Endothelial cell of umbilical vein (primary cell): ENCODE data around the gene CLPTM1L. TPM values are rescaled to one million over a fixed set of nuclear protein-coding genes. Genes with fewer than 3 reads are reported as not detected.

Source experiments
- BruUV-seq: library from RNA; stranded (reverse); fragments of 400-500 nt; replicated peaks from 2 replicates; lab custom pipeline; 2021; lab: Mats Ljungman, UMichigan
- CTCF ChIA-PET: fragments of 300-600, 350-600 bp; sonication (Branson Sonifier 250); formaldehyde crosslinking; loops from one replicate; lab custom pipeline; 2021; ENCODE audit warnings: antibody characterized with exemption, inconsistent platforms; lab: Charles Lee
- POLR2A ChIA-PET: fragments of 300-600, 350-600 bp; sonication (Branson Sonifier 250); formaldehyde crosslinking; loops from one replicate; lab custom pipeline; 2021; ENCODE audit warnings: antibody characterized with exemption, inconsistent platforms; lab: Charles Lee
- DNase-seq: peaks from one replicate; pipeline ENCODE4 v3.0.0-alpha.2; 2011; ENCODE audit warnings: low read depth, low spot score
- FAIRE-seq: peaks from 2 replicates; lab custom pipeline; 2011; peaks lifted over from hg19 to GRCh38; lab: Jason Lieb, UNC
- H2AFZ ChIP-seq: 2 replicates; pipeline ENCODE4 v1.6.0; 2012; ENCODE audit warnings: low read depth, low read length, control low read depth, inconsistent platforms
- H3K27ac ChIP-seq: 2 replicates; pipeline ENCODE4 v1.5.1; 2011; ENCODE audit warnings: low read depth, mild to moderate bottlenecking, control low read depth, low read length, moderate library complexity; ENCODE audit not compliant: insufficient read depth
- H3K27me3 ChIP-seq, 2 experiments: 2 replicates each; pipeline versions ENCODE4 v1.6.0 to v1.6.1; 2011; ENCODE audit warnings: low read length in 2 of 2, mixed read lengths in 1 of 2; ENCODE audit not compliant: control insufficient read depth in 2 of 2, insufficient read depth in 2 of 2
- H3K36me3 ChIP-seq, 2 experiments: 2 replicates in 1 of 2; 3 replicates in 1 of 2; pipeline ENCODE4 v1.5.1; 2011; ENCODE audit warnings: low read length in 2 of 2, mild to moderate bottlenecking in 1 of 2, moderate library complexity in 1 of 2; ENCODE audit not compliant: control insufficient read depth in 2 of 2, insufficient read depth in 2 of 2; ENCODE audit errors: extremely low read depth in 1 of 2
- H3K4me1 ChIP-seq: 3 replicates; pipeline ENCODE4 v1.5.1; 2011; ENCODE audit warnings: mild to moderate bottlenecking, low read length; ENCODE audit not compliant: control insufficient read depth, insufficient read depth; ENCODE audit errors: extremely low read depth
- H3K4me2 ChIP-seq: 2 replicates; pipeline ENCODE4 v1.6.1; 2011; ENCODE audit warnings: low read length, control low read depth, mixed read lengths; ENCODE audit not compliant: insufficient read depth
- H3K4me3 ChIP-seq, 3 experiments: fragments of 200-600 bp in 1 of 3; sonication (generic), shearing (Covaris generic) in 1 of 3; replicated peaks in 1 of 3; 2 replicates each; pipeline ENCODE4 v1.5.1; 2011 to 2016; ENCODE audit warnings: control low read depth in 3 of 3, low read length in 3 of 3, mild to moderate bottlenecking in 2 of 3, inconsistent platforms in 1 of 3, low read depth in 1 of 3, moderate library complexity in 1 of 3; ENCODE audit not compliant: insufficient read depth in 1 of 3
- H3K79me2 ChIP-seq: 2 replicates; pipeline ENCODE4 v1.6.0; 2012; ENCODE audit warnings: low read length, inconsistent platforms; ENCODE audit not compliant: control insufficient read depth, insufficient read depth
- H3K9ac ChIP-seq: replicated peaks from 2 replicates; pipeline ENCODE3; 2011; ENCODE audit warnings: low read length, control low read depth; ENCODE audit not compliant: insufficient read depth; ENCODE audit errors: extremely low read depth
- H3K9me1 ChIP-seq: replicated peaks from 3 replicates; pipeline ENCODE4 v1.6.0; 2011; ENCODE audit warnings: mild to moderate bottlenecking, low read length; ENCODE audit not compliant: control insufficient read depth, insufficient read depth; ENCODE audit errors: extremely low read depth
- H3K9me3 ChIP-seq: replicated peaks from 2 replicates; pipeline ENCODE4 v1.5.1; 2012; ENCODE audit warnings: low read length, inconsistent platforms; ENCODE audit not compliant: control insufficient read depth, insufficient read depth
- H4K20me1 ChIP-seq: replicated peaks from 2 replicates; pipeline ENCODE3; 2011; ENCODE audit warnings: mild to moderate bottlenecking, low read length; ENCODE audit not compliant: control insufficient read depth, insufficient read depth; ENCODE audit errors: extremely low read depth
- EZH2 ChIP-seq: IDR thresholded peaks from 2 replicates; pipeline ENCODE4 v1.6.1; 2012; ENCODE audit warnings: borderline replicate concordance, low read depth, mild to moderate bottlenecking, moderate library complexity, low read length, inconsistent platforms; ENCODE audit not compliant: severe bottlenecking
- FOS ChIP-seq: IDR thresholded peaks from 2 replicates; pipeline ENCODE4 v1.6.1; 2011; ENCODE audit warnings: mild to moderate bottlenecking, low read length, moderate library complexity, borderline replicate concordance; ENCODE audit not compliant: insufficient read depth
- GATA2 ChIP-seq: IDR thresholded peaks from 2 replicates; pipeline ENCODE4 v1.7.0; 2011; ENCODE audit warnings: low read depth, mild to moderate bottlenecking, moderate library complexity, mixed read lengths, low read length; ENCODE audit not compliant: insufficient read length, insufficient read depth
- JUN ChIP-seq: IDR thresholded peaks from 2 replicates; pipeline ENCODE4 v1.6.1; 2011; ENCODE audit warnings: borderline replicate concordance, low read depth; ENCODE audit not compliant: insufficient read length, insufficient read depth
- MYC ChIP-seq: IDR thresholded peaks from one replicate; pipeline ENCODE4 v1.6.1; 2011; ENCODE audit warnings: mild to moderate bottlenecking, low read depth, low read length
- POLR2A ChIP-seq: IDR thresholded peaks from 2 replicates; pipeline ENCODE4 v1.6.1; 2012; ENCODE audit warnings: low read depth, mild to moderate bottlenecking, control low read depth, low read length
- POLR2AphosphoS5 ChIP-seq: IDR thresholded peaks from 2 replicates; pipeline ENCODE4 v1.6.1; 2012; ENCODE audit warnings: low read depth, mild to moderate bottlenecking, control low read depth, low read length, moderate library complexity; ENCODE audit not compliant: insufficient read depth
- dilution Hi-C: fragments of 300-500 bp; cut with MboI; formaldehyde crosslinking; loops from one replicate; pipeline ENCODE4 v1.15.0; 2019; ENCODE audit warnings: low sequenced_read_pairs; ENCODE audit not compliant: extremely low pct_ligation_motif_present
- intact Hi-C: fragments of 100-400 bp; cut with micrococcal nuclease; formaldehyde crosslinking; loops from one replicate; pipeline ENCODE4 v1.10.0; 2022
- polyA plus RNA-seq, 4 experiments: library from polyadenylated mRNA; depleted of rRNA in 3 of 4; stranded (reverse) in 3 of 4; unstranded in 1 of 4; fragments of >200 nt; gene quantifications; 2 replicates each; pipeline versions ENCODE4 v1.2.1 to v1.2.3, GENCODE V29; 2011 to 2012; ENCODE audit warnings: missing spikeins in 1 of 4
- total RNA-seq: library from RNA; stranded (reverse); gene quantifications from 2 replicates; pipeline ENCODE4 v1.2.3, GENCODE V29; 2021
- TF ChIP-seq, protein P1 (sequence below): IDR thresholded peaks from 2 replicates; pipeline ENCODE4 v1.6.1; 2011; ENCODE audit not compliant: insufficient read depth, insufficient read length
- TF ChIP-seq, protein P2 (sequence below), 2 donors: IDR thresholded peaks; 1 replicate in 1 of 2; 2 replicates in 1 of 2; pipeline ENCODE4 v1.5.1; 2011; ENCODE audit warnings: low read length in 2 of 2, mild to moderate bottlenecking in 2 of 2, moderate library complexity in 2 of 2, control low read depth in 1 of 2, inconsistent platforms in 1 of 2, low read depth in 1 of 2; ENCODE audit not compliant: insufficient read depth in 1 of 2; ENCODE audit errors: extremely low read depth in 1 of 2

The CLPTM1L gene
- total and polyA plus RNA-seq, 2 donors (not counting 3 experiments of a cell fraction or from before 2014, with no cell fraction given) = 116 to 191 TPM

- Histone ChIP-seq H3K79me2 (no peaks in the 10 kb centered on the region), H3K36me3 (no peaks in the 10 kb centered on the region), H3K4me2 (no peak overlapping the region), H3K4me3 (no peak overlapping the region), H4K20me1 (no peaks in the 10 kb centered on the region), H3K27me3 (peaks cover 2 to 5% of the 10 kb centered on the region in 2 experiments), H3K9me3 (no peaks in the 10 kb centered on the region), H3K9ac (no peak overlapping the region), H2AFZ (no peak overlapping the region), H3K4me1 (no peaks in the 10 kb centered on the region), H3K9me1 (no peaks in the 10 kb centered on the region), H3K27ac (no peak overlapping the region)
- ChIA-PET CTCF (no interaction called here), POLR2A (no interaction called here)
- no peak for FAIRE-seq
- intact Hi-C loops = no loop called here
- BruUV-seq = no TSS peak
- dilution Hi-C loops = no loop called here
- DNase-seq = no peak
- TF ChIP-seq FOS (no peak), POLR2A (no peak), EZH2 (no peak), GATA2 (no peak), POLR2AphosphoS5 (no peak), MYC (no peak), JUN (no peak)
- TF ChIP-seq, protein P1, sequence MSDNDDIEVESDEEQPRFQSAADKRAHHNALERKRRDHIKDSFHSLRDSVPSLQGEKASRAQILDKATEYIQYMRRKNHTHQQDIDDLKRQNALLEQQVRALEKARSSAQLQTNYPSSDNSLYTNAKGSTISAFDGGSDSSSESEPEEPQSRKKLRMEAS = no peak
- TF ChIP-seq, protein P2, sequence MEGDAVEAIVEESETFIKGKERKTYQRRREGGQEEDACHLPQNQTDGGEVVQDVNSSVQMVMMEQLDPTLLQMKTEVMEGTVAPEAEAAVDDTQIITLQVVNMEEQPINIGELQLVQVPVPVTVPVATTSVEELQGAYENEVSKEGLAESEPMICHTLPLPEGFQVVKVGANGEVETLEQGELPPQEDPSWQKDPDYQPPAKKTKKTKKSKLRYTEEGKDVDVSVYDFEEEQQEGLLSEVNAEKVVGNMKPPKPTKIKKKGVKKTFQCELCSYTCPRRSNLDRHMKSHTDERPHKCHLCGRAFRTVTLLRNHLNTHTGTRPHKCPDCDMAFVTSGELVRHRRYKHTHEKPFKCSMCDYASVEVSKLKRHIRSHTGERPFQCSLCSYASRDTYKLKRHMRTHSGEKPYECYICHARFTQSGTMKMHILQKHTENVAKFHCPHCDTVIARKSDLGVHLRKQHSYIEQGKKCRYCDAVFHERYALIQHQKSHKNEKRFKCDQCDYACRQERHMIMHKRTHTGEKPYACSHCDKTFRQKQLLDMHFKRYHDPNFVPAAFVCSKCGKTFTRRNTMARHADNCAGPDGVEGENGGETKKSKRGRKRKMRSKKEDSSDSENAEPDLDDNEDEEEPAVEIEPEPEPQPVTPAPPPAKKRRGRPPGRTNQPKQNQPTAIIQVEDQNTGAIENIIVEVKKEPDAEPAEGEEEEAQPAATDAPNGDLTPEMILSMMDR (IDR thresholded peaks at IDR 0.05; ENCODE audit: extremely low read depth in 1 of 2, insufficient read depth in 1 of 2, low read depth in 1 of 2, low read length in 2 of 2) = no peak
These were observed 6.3 kb upstream of the CLPTM1L start for GRCh38 chr5:1351156-1351555.
